ENCODE results near the gene SPRR2F.

Gene SPRR2F

DNA sequence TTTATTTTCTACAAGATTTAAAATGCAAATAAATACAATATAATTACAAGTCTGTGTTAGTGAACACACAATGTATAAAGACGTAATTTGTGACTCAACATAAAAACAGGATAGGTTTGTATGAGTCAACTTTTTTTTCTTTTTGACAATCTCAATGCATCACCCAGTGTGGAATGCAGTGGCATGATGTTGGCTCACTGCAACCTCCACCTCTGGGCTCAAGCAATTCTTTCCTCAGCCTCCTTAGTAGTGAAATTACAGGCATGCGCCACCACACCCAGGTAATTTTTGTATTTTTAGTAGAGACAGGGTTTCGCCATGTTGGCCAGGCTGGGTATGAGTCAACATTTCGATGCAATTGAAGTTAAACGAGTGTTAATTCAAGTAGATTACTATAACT lies 13.1 kb downstream of the SPRR2F start:
- H3K4me3 ChIP-seq (ENCODE audit: low read depth, low read length), result no peak overlapping the region
- TF ChIP-seq CTCF (IDR thresholded peaks at IDR 0.05; ENCODE audit: low read depth, low read length), result no peak

DNA sequence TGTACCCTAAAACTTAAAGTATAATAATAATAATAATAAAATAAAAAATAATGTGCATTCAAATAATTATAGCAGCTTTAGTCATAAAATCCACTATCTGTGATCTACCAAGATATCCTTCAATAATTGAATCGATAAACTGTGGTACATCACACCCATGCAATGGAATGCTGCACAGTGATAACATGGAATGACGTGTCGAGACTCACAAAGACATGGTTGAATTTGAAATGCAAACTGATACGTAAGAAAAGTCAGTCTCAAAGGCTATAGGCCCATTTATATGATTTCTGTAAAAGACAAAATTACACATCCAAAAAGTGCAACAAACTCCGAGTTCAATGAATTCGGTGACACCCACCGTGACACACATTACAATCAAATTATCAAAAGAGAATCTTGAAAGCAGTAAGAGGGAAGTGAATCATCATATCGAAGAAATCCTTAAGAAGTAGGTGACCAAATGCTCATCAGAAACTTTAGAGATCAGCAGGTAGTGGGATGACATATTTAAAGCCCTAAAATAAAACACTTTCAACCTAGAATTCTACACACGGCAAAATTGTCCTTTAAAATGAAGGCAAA lies 13.8 kb downstream of the SPRR2F start:
- no peak for TF ChIP-seq CTCF (IDR thresholded peaks at IDR 0.05; ENCODE audit: low read depth, low read length)
- H3K4me3 ChIP-seq (ENCODE audit: low read depth, low read length), result no peak overlapping the region

DNA sequence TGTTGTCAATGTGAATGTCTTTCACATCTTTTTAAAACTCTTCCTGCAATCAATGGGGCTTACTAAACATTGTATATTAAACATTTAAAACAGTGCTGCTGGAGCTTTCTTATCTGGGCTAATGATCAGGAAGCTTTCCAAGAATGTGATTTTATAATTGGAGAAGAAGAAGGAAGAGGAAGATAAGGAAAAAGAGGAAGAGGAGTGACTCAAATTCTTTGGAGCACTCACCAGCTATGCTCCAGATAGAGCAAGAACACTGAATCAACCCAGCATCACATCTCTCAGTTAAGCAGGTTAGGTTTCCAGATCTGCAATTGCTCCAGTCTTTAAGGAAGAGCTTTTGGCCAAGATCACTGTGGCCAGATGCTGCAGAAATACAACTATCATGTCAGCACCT lies 17.6 kb downstream of the SPRR2F start:
- H3K4me3 ChIP-seq (ENCODE audit: low read depth, low read length), result no peak overlapping the region
- TF ChIP-seq CTCF (IDR thresholded peaks at IDR 0.05; ENCODE audit: low read depth, low read length), result no peak

DNA sequence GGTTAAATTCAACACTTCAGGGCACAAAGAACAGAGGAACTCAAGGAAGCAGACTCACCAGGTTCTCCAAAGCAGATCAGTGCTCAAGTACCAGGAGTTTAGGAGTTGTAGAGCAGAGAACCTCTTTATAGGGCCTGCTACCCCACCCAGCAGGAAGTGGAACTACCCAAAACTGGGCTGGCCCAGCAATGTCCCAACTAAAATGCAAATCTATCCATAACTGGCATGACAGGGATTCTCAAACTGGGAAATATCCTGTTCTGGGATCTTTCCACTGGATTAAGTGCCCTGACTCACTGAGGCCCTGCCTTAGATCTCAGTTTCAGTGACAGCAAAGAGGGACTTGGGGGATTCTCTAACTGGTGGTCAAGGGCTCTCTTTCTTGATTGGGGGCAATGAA lies 18.9 kb downstream of the SPRR2F start, which contains the start of gene SPRR2E:
TSS of gene SPRR2E (minus strand) at position 101 of the 400 bp plus-strand sequence. CDS start 775 bp downstream, outside the sequence.
- TF ChIP-seq CTCF (IDR thresholded peaks at IDR 0.05; ENCODE audit: low read depth, low read length), result no peak
- no peak within 1 kb of the TSS for H3K4me3 ChIP-seq (ENCODE audit: low read depth, low read length)

GRCh38 chr1:153087652-153088051 lies 25.7 kb downstream of the SPRR2F start:
- no peak for TF ChIP-seq CTCF (IDR thresholded peaks at IDR 0.05; ENCODE audit: low read depth, low read length)
- no peak overlapping the region for H3K4me3 ChIP-seq (ENCODE audit: low read depth, low read length)

GRCh38 chr1:153081736-153082135 lies 31.6 kb downstream of the SPRR2F start:
- H3K4me3 ChIP-seq (ENCODE audit: low read depth, low read length), result no peak overlapping the region
- no peak for TF ChIP-seq CTCF (IDR thresholded peaks at IDR 0.05; ENCODE audit: low read depth, low read length)

DNA sequence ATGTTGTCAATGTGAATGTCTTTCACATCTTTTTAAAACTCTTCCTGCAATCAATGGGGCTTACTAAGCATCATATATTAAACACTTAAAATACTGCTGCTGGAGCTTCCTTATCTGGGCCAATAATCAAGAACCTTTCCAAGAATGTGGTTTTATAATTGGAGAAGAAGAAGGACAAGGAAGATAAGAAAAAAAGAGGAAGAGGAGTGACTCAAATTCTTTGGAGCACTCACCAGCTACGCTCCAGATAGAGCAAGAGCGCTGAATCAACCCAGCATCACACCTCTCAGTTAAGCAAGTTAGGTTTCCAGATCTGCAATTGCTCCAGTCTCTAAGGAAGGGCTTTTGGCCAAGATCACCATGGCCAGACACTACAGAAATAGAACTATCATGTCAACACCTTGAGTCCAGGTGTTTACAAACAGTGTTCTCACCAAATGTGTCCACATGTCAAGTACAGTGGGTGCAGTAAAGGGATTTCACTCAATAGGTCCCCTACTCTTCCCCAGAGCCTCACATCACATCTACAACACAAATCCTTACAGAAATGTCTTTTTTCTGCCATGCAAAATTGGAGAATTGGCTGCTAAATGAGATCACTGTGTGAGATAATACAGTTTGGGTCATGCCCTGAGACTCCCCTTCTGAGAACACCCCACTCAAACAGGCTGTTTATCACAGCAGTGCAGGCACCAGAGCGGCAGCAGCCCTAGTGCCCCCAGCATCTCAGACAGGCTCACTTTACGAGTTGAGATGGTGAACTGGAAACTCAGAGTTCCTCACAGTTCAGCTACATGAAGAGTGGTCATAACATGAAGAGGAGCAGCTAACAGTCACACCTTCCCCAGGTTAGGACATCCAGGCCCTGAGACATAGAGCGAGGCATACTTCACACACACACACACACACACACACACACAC lies 40.2 kb downstream of the SPRR2F start:
- no peak overlapping the region for H3K4me3 ChIP-seq (ENCODE audit: low read depth, low read length)
- TF ChIP-seq CTCF (IDR thresholded peaks at IDR 0.05; ENCODE audit: low read depth, low read length), result no peak
